ENCODE data around the gene RAB3A.
A peak's percentile ranks its signal among the peaks of the same experiment; 100 is the strongest.

RAB3A gene

GRCh38 chr19:18231775-18232174, 27.9 kb upstream of the RAB3A start:
- Histone ChIP-seq H3K9me3 (ENCODE audit: insufficient read depth, low read length, severe bottlenecking) (no peaks in the 10 kb centered on the region), H3K4me2 (ENCODE audit: insufficient read depth, low read length) (no peak overlapping the region), H3K9ac (ENCODE audit: low read depth, low read length) (no peak overlapping the region), H3K36me3 (ENCODE audit: insufficient read depth, low read length) (no peaks in the 10 kb centered on the region), H4K20me1 (ENCODE audit: insufficient read depth, low read length) (peaks cover 20% of the 10 kb centered on the region; the same call in 1 of the 2 replicates), H2AFZ (ENCODE audit: low read depth, low read length) (no peak overlapping the region), H3K4me1 (ENCODE audit: insufficient read depth, low read length) (no peaks in the 10 kb centered on the region), H3K4me3 (ENCODE audit: low read depth in 1 of 2, low read length in 2 of 2) (no peak overlapping the region), H3K79me2 (ENCODE audit: insufficient read depth, low read length) (no peaks in the 10 kb centered on the region), H3K27ac (ENCODE audit: low read length) (no peak overlapping the region), H3K27me3 (ENCODE audit: insufficient read depth, low read length, poor library complexity) (no peaks in the 10 kb centered on the region)
- ATAC-seq (ENCODE audit: insufficient read depth, low read depth) (peak; percentile 55; the same call in 1 of the 3 replicates), DNase-seq (peak; percentile 21)
- TF ChIP-seq EZH2 (IDR thresholded peaks at IDR 0.05; ENCODE audit: borderline replicate concordance, low read depth, low read length, severe bottlenecking) (no peak), CTCF (IDR thresholded peaks at IDR 0.05; ENCODE audit: borderline replicate concordance, extremely low read depth, low read length, poor library complexity, severe bottlenecking) (no peak)

GRCh38 chr19:18230941-18231734, 27.3 kb upstream of the RAB3A start:
- DNase-seq = no peak
- H3K27me3 ChIP-seq (ENCODE audit: insufficient read depth, low read length, poor library complexity) = no peaks in the 10 kb centered on the region
- H3K27ac ChIP-seq (ENCODE audit: low read length) = no peak overlapping the region
- no peaks in the 10 kb centered on the region for H3K36me3 ChIP-seq (ENCODE audit: insufficient read depth, low read length)
- no peaks in the 10 kb centered on the region for H3K79me2 ChIP-seq (ENCODE audit: insufficient read depth, low read length)
- no peak overlapping the region for H3K4me2 ChIP-seq (ENCODE audit: insufficient read depth, low read length)
- ATAC-seq (ENCODE audit: insufficient read depth, low read depth) = no peak
- H3K9ac ChIP-seq (ENCODE audit: low read depth, low read length) = no peak overlapping the region
- H3K4me3 ChIP-seq (ENCODE audit: low read depth in 1 of 2, low read length in 2 of 2) = no peak overlapping the region
- H3K9me3 ChIP-seq (ENCODE audit: insufficient read depth, low read length, severe bottlenecking) = no peaks in the 10 kb centered on the region
- TF ChIP-seq CTCF (IDR thresholded peaks at IDR 0.05; ENCODE audit: borderline replicate concordance, extremely low read depth, low read length, poor library complexity, severe bottlenecking) = no peak
- no peak for TF ChIP-seq EZH2 (IDR thresholded peaks at IDR 0.05; ENCODE audit: borderline replicate concordance, low read depth, low read length, severe bottlenecking)
- H4K20me1 ChIP-seq (ENCODE audit: insufficient read depth, low read length) = peaks cover 22% of the 10 kb centered on the region; the same call in 1 of the 2 replicates
- no peak overlapping the region for H2AFZ ChIP-seq (ENCODE audit: low read depth, low read length)
- no peaks in the 10 kb centered on the region for H3K4me1 ChIP-seq (ENCODE audit: insufficient read depth, low read length)

- H3K79me2 ChIP-seq (ENCODE audit: insufficient read depth, low read length) = no peaks in the 10 kb centered on the region
- H3K9ac ChIP-seq (ENCODE audit: low read depth, low read length) = no peak overlapping the region
- ATAC-seq (ENCODE audit: insufficient read depth, low read depth) = no peak
- H3K9me3 ChIP-seq (ENCODE audit: insufficient read depth, low read length, severe bottlenecking) = no peaks in the 10 kb centered on the region
- H3K27ac ChIP-seq (ENCODE audit: low read length) = no peak overlapping the region
- no peak for DNase-seq
- H3K4me2 ChIP-seq (ENCODE audit: insufficient read depth, low read length) = no peak overlapping the region
- H3K36me3 ChIP-seq (ENCODE audit: insufficient read depth, low read length) = no peaks in the 10 kb centered on the region
- TF ChIP-seq EZH2 (IDR thresholded peaks at IDR 0.05; ENCODE audit: borderline replicate concordance, low read depth, low read length, severe bottlenecking) (no peak), CTCF (IDR thresholded peaks at IDR 0.05; ENCODE audit: borderline replicate concordance, extremely low read depth, low read length, poor library complexity, severe bottlenecking) (no peak)
- H3K4me1 ChIP-seq (ENCODE audit: insufficient read depth, low read length) = no peaks in the 10 kb centered on the region
- H2AFZ ChIP-seq (ENCODE audit: low read depth, low read length) = no peak overlapping the region
- H3K4me3 ChIP-seq (ENCODE audit: low read depth in 1 of 2, low read length in 2 of 2) = no peak overlapping the region
- no peaks in the 10 kb centered on the region for H3K27me3 ChIP-seq (ENCODE audit: insufficient read depth, low read length, poor library complexity)
- peaks cover 22% of the 10 kb centered on the region; the same call in 1 of the 2 replicates for H4K20me1 ChIP-seq (ENCODE audit: insufficient read depth, low read length)
These were observed 26.1 kb upstream of the RAB3A start for GRCh38 chr19:18229915-18230314.
